Islet precursor cell (in vitro differentiated cells): ENCODE data around the gene TMEM63C.

Experiments
- DNase-seq: peaks from one replicate; pipeline ENCODE4 v3.0.0-alpha.2; 2018

The TMEM63C gene

DNA sequence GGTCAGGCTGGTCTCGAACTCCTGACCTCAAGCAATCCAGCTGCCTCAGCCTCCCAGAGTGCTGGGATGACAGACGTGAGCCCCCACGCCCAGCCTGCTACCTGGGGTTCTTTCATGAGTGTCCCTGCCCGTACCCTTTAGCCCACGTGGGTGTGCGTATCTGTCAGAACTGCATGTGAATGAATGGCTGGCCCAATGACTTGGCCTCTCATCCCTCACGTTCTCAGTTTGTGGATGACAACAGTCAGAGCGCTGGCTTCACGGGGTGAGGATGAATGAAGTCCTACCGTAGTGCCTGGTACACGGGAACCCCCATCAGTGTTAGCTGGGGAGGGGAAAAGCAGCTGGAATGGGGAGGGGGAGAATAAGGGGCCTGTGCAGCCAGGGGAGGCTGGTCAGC is 23.9 kb upstream of the TMEM63C start:
- DNase-seq = no peak

DNA sequence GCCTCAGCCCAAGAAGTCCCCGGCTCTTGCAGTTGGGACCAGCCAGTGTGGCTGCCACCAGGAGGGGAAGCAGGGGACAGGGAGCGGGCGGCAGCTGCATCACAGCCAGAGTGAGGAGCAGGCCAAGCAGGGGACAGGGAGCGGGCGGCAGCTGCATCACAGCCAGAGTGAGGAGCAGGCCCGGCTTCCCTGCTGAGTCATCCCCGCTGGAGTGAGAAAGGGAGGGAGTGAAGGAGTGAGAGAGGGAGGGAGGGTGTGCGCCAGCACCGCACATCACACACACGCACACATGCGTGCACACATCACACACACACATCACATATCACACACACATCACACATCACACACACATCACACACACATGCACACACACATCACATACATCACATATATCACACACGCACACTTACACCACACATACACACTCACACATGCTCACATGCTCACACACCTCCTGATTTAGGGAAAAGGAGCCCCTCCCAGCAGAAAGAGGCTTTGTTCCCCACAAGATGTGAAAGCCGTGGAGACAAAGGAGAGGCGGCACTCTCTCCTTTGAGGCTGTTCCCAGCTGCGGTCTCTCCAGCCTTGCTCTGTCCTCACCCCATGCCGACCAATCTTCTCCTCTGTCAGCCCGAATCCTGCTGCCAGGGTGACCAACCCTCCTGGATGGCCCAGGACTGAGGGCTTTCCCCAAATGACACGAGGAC is 23.3 kb upstream of the TMEM63C start:
- DNase-seq = peak; percentile 89

DNA sequence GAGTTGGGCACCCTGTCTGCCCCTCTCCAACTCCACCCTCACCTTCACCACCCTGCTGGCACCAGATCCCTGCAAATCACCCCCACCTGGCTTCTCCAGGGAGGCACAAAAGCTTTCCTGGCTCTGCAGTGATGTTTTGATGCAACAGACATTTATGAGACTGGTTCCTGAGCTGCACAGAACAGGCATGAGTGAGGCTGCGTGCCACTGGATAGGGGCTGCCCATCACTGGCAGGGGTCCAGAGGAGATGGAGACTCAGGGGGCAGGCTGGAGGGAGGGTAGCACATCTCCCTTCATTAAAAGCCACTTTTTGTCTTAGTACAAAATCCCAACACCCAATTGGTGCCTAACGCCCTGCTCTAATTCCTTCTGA is 22.7 kb upstream of the TMEM63C start:
- DNase-seq = no peak

DNA sequence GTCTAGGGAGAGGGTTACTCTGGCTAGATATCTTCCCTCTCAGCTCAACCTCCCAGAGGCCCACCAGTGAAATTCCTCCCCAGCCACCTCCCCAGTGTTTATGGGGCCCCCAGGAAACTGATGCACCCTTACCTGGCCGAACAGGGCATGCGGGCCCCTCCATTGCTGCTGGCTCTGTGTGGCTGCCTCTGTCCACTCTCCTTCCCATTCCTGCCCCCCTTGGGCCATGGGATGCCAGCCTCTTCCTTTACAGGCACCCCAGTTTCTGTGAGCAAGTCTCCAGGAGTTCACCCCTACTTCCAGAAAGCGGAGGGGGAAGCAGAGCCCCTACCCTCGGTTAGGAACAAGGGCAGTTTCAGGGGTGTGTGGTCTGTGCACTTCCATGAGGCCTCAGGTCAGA is 20.6 kb upstream of the TMEM63C start:
- no peak for DNase-seq

DNA sequence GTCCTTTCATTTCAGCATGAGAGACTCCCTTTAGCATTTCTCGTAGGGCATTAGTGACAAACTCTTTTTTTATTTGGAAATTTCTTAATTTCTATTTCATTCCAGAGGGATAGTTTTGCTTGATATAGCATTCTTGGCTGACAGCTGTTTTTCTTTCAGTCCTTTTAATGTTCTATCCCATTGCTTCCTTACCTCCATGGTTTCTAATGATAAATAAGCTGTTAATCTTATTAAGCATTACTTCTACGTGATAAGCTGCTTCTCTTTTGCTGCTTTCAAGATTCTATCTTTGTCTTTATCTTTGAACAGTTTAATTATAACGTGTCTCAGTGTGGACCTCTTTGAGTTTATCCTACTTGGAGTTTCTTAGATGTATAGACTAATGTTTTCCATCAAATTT is 11.6 kb upstream of the TMEM63C start:
- no peak for DNase-seq

DNA sequence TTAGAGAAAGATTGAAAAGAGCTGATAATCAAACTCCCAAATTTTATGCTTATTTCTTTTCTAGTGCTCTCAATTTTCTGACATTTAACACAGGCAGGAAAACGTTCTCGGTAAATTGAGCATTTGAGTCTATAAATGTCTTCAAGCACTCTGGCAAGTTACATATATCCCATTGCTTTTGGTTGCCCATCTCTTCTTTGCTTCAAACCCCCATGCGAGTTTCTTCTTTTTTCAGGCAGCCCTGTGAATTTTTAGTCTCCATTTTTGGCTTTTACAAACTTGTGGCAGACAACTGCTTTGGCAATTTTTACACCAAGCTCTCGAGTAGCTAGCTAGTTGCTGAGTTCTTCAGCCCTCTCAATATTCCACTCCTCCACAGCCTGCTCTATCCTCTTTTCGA is 8.7 kb upstream of the TMEM63C start:
- no peak for DNase-seq

DNA sequence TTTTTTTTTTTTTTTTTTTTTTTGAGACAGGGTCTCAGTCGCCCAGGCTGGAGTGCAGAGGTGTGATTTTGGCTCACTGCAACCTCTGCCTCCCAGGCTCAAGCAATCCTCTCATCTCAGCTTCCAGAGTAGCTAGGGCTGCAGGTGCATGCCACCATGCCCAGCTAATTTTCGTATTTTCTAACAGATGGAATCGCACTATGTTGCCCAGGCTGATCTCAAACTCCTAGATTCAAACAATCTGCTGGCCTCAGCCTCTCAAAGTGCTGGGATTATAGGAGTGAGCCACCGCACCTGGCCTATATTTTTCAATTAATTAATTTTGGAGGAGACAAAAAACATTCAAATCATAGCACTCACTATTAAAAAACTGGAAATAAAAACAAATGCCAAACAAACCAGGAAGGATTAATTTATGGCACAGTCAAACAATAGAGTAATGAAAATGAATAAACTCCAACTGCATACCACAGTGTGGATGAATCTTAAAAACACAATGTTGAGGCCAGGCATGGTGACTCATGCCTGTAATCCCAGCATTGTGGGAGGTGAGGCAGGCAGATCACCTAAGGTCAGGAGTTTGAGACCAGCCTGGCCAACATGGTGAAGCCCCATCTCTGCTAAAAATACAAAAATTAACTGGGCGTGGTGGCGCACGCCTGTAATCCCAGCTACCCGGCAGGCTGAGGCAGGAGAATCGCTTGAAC is 7.5 kb upstream of the TMEM63C start:
- peak; percentile 3 for DNase-seq

DNA sequence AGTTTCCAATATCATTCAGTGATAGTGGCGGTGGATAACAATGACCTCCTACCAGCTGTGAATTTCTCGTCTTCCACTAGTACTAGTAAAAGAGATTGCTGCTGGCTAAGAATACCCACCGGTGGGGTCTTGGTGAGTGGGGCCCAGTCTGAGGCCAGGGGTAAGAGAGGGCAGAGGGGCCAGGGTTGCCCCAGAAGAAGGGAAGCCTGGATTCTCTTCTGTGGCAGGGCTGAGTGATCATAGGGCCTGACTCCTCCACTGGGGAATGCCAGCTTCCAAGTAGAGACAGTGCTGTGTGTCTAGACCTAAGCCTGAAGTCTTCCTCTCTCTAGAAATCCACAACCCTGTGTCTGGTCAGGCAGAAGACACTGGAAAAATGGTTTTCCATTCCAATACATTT is 5.8 kb upstream of the TMEM63C start:
- peak; percentile 29 for DNase-seq

DNA sequence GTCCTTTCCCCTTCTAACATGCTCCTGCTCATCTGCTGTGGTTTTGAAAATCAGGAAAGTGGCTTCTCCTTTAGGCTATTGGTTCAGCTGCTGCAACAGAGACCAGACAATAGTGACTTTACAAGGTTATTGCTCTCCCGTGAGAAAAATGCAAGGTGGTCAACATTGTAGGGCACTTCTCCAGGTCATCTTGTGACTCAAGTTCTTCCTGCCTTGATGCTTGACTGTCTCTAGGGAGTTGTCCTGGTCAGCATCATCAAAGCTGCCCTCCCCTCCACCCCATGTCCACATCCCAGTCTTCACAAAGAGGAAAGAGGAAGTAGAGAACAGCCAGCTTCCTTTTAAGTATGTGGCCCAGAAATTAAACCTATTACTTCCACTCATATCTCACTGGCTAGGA is 3.9 kb upstream of the TMEM63C start:
- DNase-seq = peak; percentile 29

DNA sequence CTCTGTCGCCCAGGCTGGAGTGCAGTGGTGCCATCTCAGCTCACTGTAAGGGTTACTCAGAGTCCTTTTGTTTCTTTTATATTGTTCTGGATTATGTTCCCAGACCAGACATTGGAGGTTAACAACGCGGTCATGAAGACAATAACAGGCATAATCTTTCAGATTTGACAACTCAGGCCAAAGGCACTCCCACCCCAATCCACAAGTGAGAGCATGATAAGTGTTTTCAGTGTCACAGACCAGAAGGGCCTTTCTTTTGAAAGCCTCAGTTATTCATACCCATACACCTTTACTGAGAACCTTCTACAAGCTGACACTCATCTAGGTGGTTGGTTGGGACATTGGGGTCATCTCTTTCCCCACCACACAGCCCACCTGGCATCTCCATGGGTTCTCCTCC is 2.9 kb upstream of the TMEM63C start:
- peak; percentile 5 for DNase-seq

DNA sequence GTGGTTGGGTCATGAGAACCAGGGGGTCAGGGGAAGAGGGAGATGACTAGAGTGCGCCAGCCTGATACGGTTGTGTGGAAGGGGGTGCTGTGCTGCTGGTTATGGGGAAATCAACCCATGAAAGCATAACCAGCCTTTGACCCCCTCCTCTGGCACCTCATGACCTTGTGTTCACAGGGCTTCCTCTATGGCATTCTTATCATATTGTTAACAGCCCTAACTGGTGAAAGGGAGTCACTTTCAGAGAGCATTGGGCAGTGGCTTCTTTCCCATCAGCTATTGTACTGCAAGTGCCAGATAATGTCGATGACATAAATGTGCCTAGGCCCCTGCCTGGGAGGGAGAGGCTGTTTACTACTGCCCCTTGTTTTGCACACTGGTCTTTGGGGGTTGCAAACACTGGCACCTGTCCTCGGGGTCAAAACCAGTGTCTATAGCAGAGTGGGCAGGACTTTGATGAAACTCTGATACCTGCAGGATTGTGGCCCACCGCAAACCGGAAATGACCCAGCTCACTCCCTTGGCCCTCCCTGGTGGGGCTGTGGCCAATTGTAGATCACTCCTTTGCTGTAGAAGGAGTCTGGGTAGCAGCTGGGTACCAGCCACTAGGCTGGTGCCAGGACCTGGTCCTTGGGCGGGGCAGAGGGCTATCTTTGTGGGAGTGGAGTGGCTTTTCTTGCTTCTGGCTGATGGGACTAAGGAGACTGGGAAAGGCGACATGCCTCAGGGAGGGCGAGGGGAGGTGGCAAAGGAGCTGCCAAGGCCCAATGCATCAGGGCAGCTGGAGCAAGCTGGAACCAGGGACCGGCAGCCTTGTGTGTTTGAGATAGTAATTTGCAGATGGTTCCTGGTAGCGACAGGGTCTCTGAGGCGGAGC is 634 bp upstream of the TMEM63C start:
- peak; percentile 30 for DNase-seq

DNA sequence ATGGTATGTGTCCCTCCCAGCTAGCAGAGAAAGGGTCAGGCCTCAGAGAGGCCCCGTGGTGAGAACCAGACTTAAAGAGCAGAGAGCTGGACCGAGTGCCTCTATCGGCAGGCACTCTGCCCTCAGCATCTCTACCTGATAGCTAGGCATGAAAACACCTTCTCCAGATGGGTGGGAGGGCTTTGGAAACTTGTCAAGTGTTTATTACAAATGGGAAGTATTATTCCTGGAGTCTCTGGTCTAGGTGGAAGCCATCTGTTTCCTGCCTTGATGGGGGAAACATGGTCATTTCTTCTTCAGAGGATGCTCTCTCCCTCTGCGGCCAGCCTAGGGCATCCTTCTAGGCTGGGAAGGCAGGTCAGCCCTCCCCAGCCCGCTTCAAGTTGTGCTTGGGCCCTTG is 2.3 kb downstream of the TMEM63C start:
- DNase-seq = no peak

DNA sequence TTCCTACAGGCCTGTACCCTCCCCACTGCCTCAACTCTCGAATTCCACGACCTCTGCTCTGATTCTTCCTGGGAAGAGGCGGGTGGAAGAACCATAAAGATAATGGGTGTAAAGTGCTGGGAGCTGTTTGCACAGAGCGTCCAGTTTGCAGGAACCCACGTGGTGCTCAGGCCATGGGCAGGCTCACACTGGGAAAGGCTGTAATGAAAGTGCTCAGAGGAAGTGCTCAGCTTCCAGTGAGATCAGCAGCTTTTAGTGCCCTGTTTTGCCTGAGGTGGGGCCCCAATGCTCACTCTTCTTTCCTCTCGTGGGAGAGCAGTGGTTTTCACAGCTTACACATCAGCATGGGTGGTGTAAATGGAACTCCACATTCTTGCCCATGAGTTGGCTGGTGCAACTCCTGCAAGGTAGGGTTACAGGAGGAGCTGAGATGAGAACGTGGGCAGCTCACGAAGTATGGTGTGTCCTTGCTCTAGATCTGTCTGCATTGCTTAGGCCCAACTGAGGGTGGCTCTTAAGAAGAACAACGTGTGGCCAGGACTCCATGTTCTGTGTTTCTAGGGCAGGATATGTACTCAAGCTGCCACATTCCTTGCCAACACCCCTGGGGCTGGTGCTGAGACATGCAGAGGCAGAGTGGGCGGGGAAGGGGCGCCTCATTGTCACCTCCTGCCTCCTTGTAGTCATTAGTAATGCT is 2.9 kb downstream of the TMEM63C start:
- DNase-seq = no peak

DNA sequence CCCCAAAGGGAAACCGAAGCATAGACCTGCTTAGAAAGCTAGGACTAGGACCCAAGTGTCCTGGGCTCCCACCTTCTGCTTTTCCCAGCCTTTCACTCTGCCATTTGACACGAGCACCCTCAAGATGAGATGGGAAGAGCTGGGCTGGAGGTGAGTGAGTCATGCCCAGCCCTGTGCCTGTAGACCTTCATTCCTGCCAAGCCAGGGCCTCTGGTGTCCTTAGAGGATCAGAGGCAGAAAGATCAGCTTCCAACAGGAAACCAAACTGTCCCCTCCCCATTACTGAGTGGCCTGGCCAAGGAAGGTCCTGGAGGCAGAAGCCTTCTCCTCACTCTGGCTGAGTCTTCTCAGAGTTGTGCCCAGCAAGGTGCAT is 3.5 kb downstream of the TMEM63C start:
- no peak for DNase-seq

DNA sequence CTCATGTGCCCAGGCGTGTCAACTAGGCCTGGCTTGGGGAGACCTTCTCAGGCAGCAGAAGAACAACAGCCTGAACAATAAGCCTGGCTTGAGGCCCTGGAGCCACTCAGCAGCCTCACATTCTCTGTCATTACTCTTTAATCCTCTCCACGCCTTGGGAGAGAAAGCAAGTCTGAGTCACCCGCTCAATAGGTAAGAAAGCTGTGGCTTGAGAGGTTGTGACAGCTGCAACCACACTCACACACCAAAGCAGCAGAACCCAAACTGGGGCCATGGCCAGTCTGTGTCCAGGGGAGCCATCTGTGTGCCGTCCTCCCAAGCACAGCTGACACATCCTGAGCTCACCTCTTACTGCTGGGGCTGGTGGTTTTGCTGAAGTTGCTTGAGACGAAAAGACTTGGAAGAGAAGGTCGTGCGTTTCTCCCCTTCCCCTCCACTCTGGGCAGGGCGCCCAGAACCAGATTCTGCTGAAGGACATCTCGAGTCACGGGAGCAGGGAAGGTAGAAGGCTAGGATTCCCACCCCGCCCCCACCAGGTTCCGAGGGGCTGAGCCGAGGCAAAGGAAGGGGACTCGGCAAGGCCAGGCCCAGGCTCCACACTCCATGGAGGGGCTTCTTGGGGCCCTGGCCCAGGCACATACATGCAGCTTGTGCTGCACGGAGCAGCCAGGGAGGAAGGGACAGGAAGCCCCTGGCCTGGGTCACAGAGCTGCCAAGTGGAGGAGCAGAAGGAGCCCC is 5.5 kb downstream of the TMEM63C start:
- DNase-seq = no peak

DNA sequence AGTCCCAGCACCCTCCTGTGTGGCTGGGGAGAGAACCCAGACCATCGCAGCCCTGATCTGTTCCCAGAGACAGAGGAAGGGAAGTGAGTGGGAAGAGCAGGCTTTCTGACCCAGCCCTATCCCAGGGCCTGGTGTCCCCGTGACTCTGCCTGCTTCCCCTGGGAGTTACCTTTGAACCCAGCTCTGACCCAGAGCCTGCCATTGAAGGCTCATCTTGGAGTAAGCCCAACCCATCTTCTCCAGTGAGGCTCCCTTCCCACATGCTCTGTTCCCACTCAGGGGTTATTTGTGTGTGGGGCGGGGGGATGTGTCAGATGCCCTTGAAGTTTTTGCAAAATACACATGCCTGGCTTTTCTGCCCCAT is 6.0 kb downstream of the TMEM63C start:
- DNase-seq = no peak

DNA sequence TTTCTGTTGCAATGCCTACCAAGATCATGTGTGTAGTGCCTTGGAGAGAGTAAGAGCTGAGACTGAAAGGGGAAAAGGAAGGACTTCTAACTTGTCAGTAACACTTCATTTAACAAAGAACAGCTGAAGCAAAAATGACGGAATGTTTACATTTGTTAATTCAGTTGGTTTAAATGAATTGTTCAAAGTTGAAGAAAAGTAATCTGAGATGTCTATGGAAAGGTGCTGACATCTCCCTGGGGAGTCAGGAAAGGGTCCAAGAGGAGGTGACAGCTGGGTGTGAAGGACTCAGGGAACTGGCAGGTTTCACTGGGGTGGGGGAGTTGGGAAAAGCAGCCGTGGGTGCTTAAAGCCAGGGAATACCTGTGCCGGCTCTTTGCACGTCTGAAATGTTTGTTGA is 7.9 kb downstream of the TMEM63C start:
- peak; percentile 11 for DNase-seq

DNA sequence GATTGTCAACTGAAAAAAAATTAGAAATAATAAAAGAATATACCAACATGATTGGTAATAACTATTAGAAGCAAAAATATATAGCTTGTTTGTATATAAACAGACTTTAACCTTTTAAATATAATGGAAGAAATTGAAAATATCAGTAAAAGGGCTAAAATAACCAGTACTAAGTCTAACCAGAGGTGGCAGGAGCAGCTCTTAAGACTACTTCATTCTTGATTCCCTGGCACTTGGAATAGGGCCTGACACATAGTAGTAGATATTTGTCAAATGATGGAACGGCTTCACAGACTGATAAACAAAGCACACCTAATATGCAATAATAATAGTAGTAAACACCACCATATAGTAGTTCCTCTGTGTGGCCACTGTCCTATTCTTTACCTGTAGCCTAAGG is 9.4 kb downstream of the TMEM63C start:
- DNase-seq = peak; percentile 1

DNA sequence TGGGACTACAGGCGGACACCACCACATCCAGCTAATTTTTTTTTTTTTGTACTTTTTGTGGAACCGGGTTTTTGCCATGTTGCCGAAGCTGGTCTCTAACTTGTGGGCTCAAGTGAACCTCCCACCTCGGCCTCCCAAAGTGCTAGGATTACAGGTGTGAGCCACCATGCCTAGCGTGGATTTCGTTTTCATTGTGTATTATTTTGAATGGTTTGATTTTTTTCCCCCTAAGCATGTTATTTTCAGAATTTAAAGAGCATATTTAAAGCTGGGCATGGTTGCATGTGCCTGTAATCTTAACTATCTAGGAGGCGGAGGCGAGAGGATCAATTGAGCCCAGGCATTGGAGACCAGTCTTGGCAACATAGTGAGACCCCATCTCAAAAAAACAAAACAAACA is 13.1 kb downstream of the TMEM63C start:
- no peak for DNase-seq

DNA sequence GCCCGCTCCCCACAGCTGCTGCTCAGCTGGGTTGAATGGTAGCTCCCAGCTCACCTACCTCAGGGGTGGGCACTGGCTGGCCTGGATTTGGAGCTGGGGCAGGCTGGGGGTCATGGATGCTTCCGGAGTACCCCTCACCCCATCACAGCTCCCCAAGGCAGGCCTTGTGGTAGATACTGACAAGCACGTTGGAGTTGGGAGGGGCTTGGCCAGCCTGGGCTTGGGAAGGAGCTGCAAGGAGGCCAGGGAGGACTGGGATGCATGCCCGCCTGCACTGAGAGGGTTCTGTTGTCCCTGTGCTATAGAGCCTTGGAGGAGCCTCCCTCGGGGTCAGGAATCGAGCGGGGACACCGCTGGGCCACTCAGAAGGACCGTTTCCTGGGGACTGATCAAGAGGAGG is 14.2 kb downstream of the TMEM63C start:
- no peak for DNase-seq

DNA sequence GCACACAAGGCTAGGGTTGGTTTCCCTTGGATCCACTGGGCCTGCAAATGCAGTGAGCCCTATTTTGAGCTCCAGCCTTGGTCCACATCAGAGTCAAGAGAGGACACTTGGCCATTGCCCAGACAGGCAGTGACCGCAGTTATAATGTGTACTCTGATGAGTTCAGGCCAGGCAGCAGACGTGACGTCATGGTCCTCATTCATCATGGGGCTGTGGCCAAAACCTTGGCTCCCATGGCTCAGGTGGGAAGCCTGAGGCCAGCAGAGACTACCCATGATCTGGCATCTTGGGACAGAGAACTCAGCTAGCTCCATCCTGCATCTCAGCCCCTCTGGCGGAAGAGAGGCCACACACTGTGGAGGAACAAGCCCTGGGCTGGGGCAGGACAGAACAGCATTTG is 16.4 kb downstream of the TMEM63C start:
- no peak for DNase-seq

DNA sequence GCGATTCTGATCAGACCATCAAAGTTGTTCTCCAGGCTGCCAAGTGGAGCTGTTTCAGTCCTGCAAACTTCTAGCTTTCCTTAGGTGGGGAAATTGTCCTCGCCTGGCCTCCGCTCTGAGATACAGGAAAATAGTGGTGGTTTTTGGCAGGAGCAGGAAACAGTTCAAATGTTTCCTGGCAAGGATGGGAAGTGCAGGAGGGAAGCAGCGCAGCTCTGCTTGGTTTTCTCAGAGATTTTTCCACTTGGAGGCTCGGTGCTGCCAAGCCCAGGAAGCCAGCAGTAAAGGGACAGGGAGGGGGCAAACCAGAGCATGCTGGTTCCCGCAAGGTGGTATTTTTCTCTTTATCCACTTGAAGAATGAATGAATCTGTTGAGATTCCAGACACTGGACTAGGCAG is 17.0 kb downstream of the TMEM63C start:
- no peak for DNase-seq

DNA sequence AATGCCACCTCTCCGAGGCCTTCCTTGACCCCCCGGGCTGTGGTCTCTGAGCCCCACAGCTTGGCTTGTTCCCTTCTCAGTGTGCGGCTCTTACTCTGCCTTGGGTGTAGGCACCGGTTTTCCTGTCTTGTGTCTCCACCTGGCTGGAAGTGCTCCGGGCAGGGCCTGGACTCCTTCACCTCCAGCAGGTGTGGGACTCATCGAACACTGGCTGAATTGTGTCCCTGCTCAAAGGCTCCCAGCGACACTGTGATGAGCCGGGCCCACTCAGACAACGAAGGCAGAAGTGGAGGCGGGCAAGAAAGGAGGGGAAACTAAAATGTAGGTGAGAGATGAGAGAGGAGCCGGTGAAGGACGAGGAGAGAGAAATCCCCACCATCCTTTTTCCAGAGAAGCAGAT is 18.0 kb downstream of the TMEM63C start:
- DNase-seq = no peak
